Neural progenitor cell (in vitro differentiated cells): ENCODE measurements around the gene GAB2. TPM values are rescaled to one million over a fixed set of nuclear protein-coding genes. Genes with fewer than 3 reads are reported as not detected.
"Not testable (repeated sequence)": the region's sequence is repeated elsewhere in the genome, so short reads cannot be mapped to it uniquely, and the experiment has no call there.

Experiments
- DNase-seq: peaks from one replicate; pipeline ENCODE4 v3.0.0-alpha.2; 2016; ENCODE audit warnings: low spot score
- H2AFZ ChIP-seq: fragments of 200-600 bp; sonication (generic); replicated peaks from 2 replicates; pipeline ENCODE4 v1.6.1; 2016; ENCODE audit warnings: antibody characterized with exemption
- H3F3A ChIP-seq: fragments of 200-600 bp; sonication (generic); 2 replicates; pipeline ENCODE4 v1.6.1; 2016; ENCODE audit warnings: antibody characterized with exemption, low read depth
- H3K27ac ChIP-seq: fragments of 200-600 bp; sonication (generic); 2 replicates; pipeline ENCODE4 v1.5.1; 2016; ENCODE audit warnings: mild to moderate bottlenecking
- H3K27me3 ChIP-seq: fragments of 200-600 bp; sonication (generic); 2 replicates; pipeline ENCODE4 v1.6.1; 2016; ENCODE audit warnings: mild to moderate bottlenecking, moderate library complexity
- H3K36me3 ChIP-seq: fragments of 200-600 bp; sonication (generic); 2 replicates; pipeline ENCODE4 v1.5.1; 2016
- H3K4me1 ChIP-seq: fragments of 200-600 bp; sonication (generic); 2 replicates; pipeline ENCODE4 v1.6.1; 2016; ENCODE audit warnings: mixed run types
- H3K4me2 ChIP-seq: fragments of 200-600 bp; sonication (generic); 2 replicates; pipeline ENCODE4 v1.6.1; 2016
- H3K4me3 ChIP-seq: fragments of 200-600 bp; sonication (generic); 2 replicates; pipeline ENCODE4 v1.5.1; 2016
- H3K79me2 ChIP-seq: fragments of 200-600 bp; sonication (generic); 2 replicates; pipeline ENCODE4 v1.6.1; 2016; ENCODE audit warnings: low read depth
- H3K9ac ChIP-seq: fragments of 200-600 bp; sonication (generic); 2 replicates; pipeline ENCODE4 v1.6.1; 2016
- H3K9me3 ChIP-seq: fragments of 200-600 bp; sonication (generic); 2 replicates; pipeline ENCODE4 v1.5.1; 2016; ENCODE audit warnings: low read depth
- H4K20me1 ChIP-seq: fragments of 200-600 bp; sonication (generic); 2 replicates; pipeline ENCODE4 v1.6.1; 2016; ENCODE audit warnings: low read depth
- H3K27ac Mint-ChIP-seq: 3 replicates; pipeline ENCODE4 v1.8.0; 2021; ENCODE audit warnings: mixed read lengths
- H3K27me3 Mint-ChIP-seq: 2 replicates; pipeline ENCODE4 v1.8.0; 2022; ENCODE audit warnings: low read depth, mild to moderate bottlenecking, inconsistent platforms, moderate library complexity, mixed read lengths; ENCODE audit not compliant: insufficient read depth
- H3K36me3 Mint-ChIP-seq: 3 replicates; pipeline ENCODE4 v1.8.0; 2021; ENCODE audit warnings: mixed read lengths
- H3K4me1 Mint-ChIP-seq: 3 replicates; pipeline ENCODE4 v1.8.0; 2021; ENCODE audit warnings: mixed read lengths
- H3K4me3 Mint-ChIP-seq: 3 replicates; pipeline ENCODE4 v1.8.0; 2021; ENCODE audit warnings: mild to moderate bottlenecking, moderate library complexity, mixed read lengths
- H3K9me3 Mint-ChIP-seq: 3 replicates; pipeline ENCODE4 v1.8.0; 2020; ENCODE audit warnings: mixed read lengths
- CTCF ChIP-seq: fragments of 200-600 bp; sonication (generic); IDR thresholded peaks from 2 replicates; pipeline ENCODE4 v1.5.1; 2017; ENCODE audit warnings: antibody characterized with exemption, mild to moderate bottlenecking
- EZH2 ChIP-seq: fragments of 200-600 bp; sonication (generic); IDR thresholded peaks from 2 replicates; pipeline ENCODE4 v1.6.1; 2017; ENCODE audit warnings: antibody characterized with exemption, mild to moderate bottlenecking, moderate library complexity
- EZH2phosphoT487 ChIP-seq: fragments of 200-600 bp; sonication (generic); IDR thresholded peaks from 2 replicates; pipeline ENCODE4 v1.6.1; 2017; ENCODE audit warnings: antibody characterized with exemption
- total RNA-seq: library from RNA; depleted of rRNA; stranded (reverse); fragments of >200 nt; gene quantifications from 2 replicates; pipeline ENCODE4 v1.2.3, GENCODE V29; 2015; ENCODE audit warnings: low replicate concordance

GAB2 gene
- total RNA-seq, 1 donor from 2014 or later: 11.1 TPM

GRCh38 chr11:78361228-78361627 is 56.4 kb downstream of the GAB2 start:
- Histone ChIP-seq H4K20me1 (peaks cover 12% of the 10 kb centered on the region), H3F3A (peaks cover 25% of the 10 kb centered on the region), H3K36me3 (no peaks in the 10 kb centered on the region), H3K27me3 (no peaks in the 10 kb centered on the region), H3K9ac (no peak overlapping the region), H2AFZ (no peak overlapping the region), H3K4me2 (no peak overlapping the region), H3K4me1 (peaks cover 35% of the 10 kb centered on the region), H3K27ac (no peak overlapping the region), H3K9me3 (no peaks in the 10 kb centered on the region), H3K4me3 (no peak overlapping the region), H3K79me2 (peaks cover 77% of the 10 kb centered on the region)
- H3K36me3 Mint-ChIP-seq: peaks cover 3% of the 10 kb centered on the region
- peaks cover 12% of the 10 kb centered on the region for H3K9me3 Mint-ChIP-seq
- H3K27ac Mint-ChIP-seq: no peak overlapping the region
- H3K27me3 Mint-ChIP-seq: peaks cover 2% of the 10 kb centered on the region
- H3K4me1 Mint-ChIP-seq: peaks cover 15% of the 10 kb centered on the region
- DNase-seq: no peak
- no peak for TF ChIP-seq EZH2phosphoT487
- no peak for TF ChIP-seq CTCF
- TF ChIP-seq EZH2: no peak
- no peak overlapping the region for H3K4me3 Mint-ChIP-seq

GRCh38 chr11:78359921-78360320 is 57.7 kb downstream of the GAB2 start:
- Mint-ChIP-seq H3K27ac (no peak overlapping the region), H3K36me3 (peaks cover 3% of the 10 kb centered on the region), H3K4me1 (peaks cover 9% of the 10 kb centered on the region), H3K4me3 (no peak overlapping the region), H3K27me3 (peaks cover 2% of the 10 kb centered on the region), H3K9me3 (peaks cover 12% of the 10 kb centered on the region)
- DNase-seq: no peak
- Histone ChIP-seq H4K20me1 (peaks cover 6% of the 10 kb centered on the region), H2AFZ (no peak overlapping the region), H3F3A (peaks cover 23% of the 10 kb centered on the region), H3K9me3 (no peaks in the 10 kb centered on the region), H3K4me3 (no peak overlapping the region), H3K79me2 (peaks cover 78% of the 10 kb centered on the region), H3K36me3 (no peaks in the 10 kb centered on the region), H3K27ac (peak overlapping the region; percentile 10), H3K27me3 (no peaks in the 10 kb centered on the region), H3K9ac (no peak overlapping the region), H3K4me2 (no peak overlapping the region), H3K4me1 (peaks cover 30% of the 10 kb centered on the region)
- TF ChIP-seq CTCF (no peak), EZH2 (no peak), EZH2phosphoT487 (no peak)

- H3K36me3 ChIP-seq, H3K9ac ChIP-seq, H3K4me3 ChIP-seq, H3K27ac Mint-ChIP-seq, H3K4me2 ChIP-seq, H3K27me3 Mint-ChIP-seq, DNase-seq, H3K27me3 ChIP-seq, H3K36me3 Mint-ChIP-seq, H3K27ac ChIP-seq, H3K4me3 Mint-ChIP-seq, H3K9me3 ChIP-seq, H2AFZ ChIP-seq, H4K20me1 ChIP-seq: not testable (repeated sequence)
- Histone ChIP-seq H3K4me1 (peaks cover 30% of the 10 kb centered on the region), H3F3A (peaks cover 23% of the 10 kb centered on the region), H3K79me2 (peaks cover 71% of the 10 kb centered on the region)
- Mint-ChIP-seq H3K9me3 (peaks cover 12% of the 10 kb centered on the region), H3K4me1 (peaks cover 16% of the 10 kb centered on the region)
Measured at GRCh38 chr11:78357924-78358323, 59.7 kb downstream of the GAB2 start.

- H3K27ac ChIP-seq, DNase-seq, H3K36me3 Mint-ChIP-seq, H3K36me3 ChIP-seq, H4K20me1 ChIP-seq, H3K4me2 ChIP-seq, H3K9ac ChIP-seq, H2AFZ ChIP-seq, H3K4me3 ChIP-seq, H3K27me3 Mint-ChIP-seq, H3K4me3 Mint-ChIP-seq, H3K27me3 ChIP-seq, H3K27ac Mint-ChIP-seq, H3K9me3 ChIP-seq: not testable (repeated sequence)
- Histone ChIP-seq H3K79me2 (peaks cover 69% of the 10 kb centered on the region), H3F3A (peaks cover 23% of the 10 kb centered on the region), H3K4me1 (peaks cover 30% of the 10 kb centered on the region)
- peaks cover 12% of the 10 kb centered on the region for H3K9me3 Mint-ChIP-seq
- H3K4me1 Mint-ChIP-seq: peaks cover 17% of the 10 kb centered on the region
Measured at GRCh38 chr11:78357425-78357824, 60.2 kb downstream of the GAB2 start.

- not testable (repeated sequence) for H3K36me3 Mint-ChIP-seq, H3K27me3 Mint-ChIP-seq, H3K4me3 Mint-ChIP-seq, H2AFZ ChIP-seq, H4K20me1 ChIP-seq, H3K36me3 ChIP-seq, H3K27me3 ChIP-seq, H3K27ac Mint-ChIP-seq, H3K9me3 ChIP-seq, H3K9ac ChIP-seq, H3K4me2 ChIP-seq, H3K4me3 ChIP-seq, DNase-seq
- H3K4me1 Mint-ChIP-seq: peaks cover 31% of the 10 kb centered on the region
- peak overlapping the region; percentile 62 for H3K27ac ChIP-seq
- peaks cover 63% of the 10 kb centered on the region for H3K79me2 ChIP-seq
- peaks cover 38% of the 10 kb centered on the region for H3K4me1 ChIP-seq
- H3F3A ChIP-seq: peaks cover 32% of the 10 kb centered on the region
- peaks cover 12% of the 10 kb centered on the region for H3K9me3 Mint-ChIP-seq
Measured at GRCh38 chr11:78355742-78356141, 61.9 kb downstream of the GAB2 start.
